ENCODE measurements around the gene BABAM2.

BABAM2 gene

DNA sequence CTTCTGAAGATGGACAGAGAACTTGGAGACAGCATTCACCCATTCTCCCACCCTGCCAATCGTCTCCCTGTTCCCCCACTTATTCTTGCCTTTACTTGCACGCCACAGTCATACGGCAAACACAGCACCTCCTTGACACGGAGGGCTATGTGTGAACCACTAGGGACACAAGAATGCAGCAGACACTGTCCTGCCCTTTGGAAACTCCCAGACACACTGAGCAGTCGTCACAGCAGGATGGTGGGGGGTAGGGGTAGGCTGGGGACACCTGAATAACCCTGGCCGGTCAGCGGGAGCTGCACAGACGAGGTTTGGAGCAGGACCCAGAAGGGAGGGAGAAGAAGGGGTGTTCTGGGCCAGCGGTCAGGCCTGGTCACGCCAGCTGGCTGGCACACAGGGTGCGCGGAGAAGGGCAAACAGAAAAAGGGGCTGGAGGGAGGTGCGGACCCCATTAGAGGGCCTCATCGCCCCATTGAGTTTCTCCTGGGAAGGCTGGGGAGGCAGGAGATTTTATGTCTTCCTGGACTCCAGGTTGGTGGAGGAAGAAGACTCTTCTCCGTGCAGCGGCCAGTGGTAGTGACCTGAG lies 462.2 kb downstream of the BABAM2 start:
- no peaks in the 10 kb centered on the region for H3K9me3 ChIP-seq (ENCODE audit: severe bottlenecking)
- no peaks in the 10 kb centered on the region for H3K36me3 ChIP-seq
- no peak for TF ChIP-seq CTCF (IDR thresholded peaks at IDR 0.05; ENCODE audit: low read depth, low read length)
- H3K27me3 ChIP-seq (ENCODE audit: insufficient read depth, low read depth, severe bottlenecking), result no peaks in the 10 kb centered on the region
- no peak overlapping the region for H3K27ac ChIP-seq
- no peak overlapping the region for H3K4me3 ChIP-seq (ENCODE audit: low read depth, low read length)
- DNase-seq, result no peak

- no peaks in the 10 kb centered on the region for H3K9me3 ChIP-seq (ENCODE audit: severe bottlenecking)
- no peaks in the 10 kb centered on the region for H3K36me3 ChIP-seq
- no peak overlapping the region for H3K4me3 ChIP-seq (ENCODE audit: low read depth, low read length)
- no peak overlapping the region for H3K27ac ChIP-seq
- DNase-seq, result no peak
- TF ChIP-seq CTCF (IDR thresholded peaks at IDR 0.05; ENCODE audit: low read depth, low read length), result no peak
- H3K27me3 ChIP-seq (ENCODE audit: insufficient read depth, low read depth, severe bottlenecking), result no peaks in the 10 kb centered on the region
Observed at GRCh38 chr2:28354920-28355520, 464.5 kb downstream of the BABAM2 start.

GRCh38 chr2:28355521-28356094 lies 465.1 kb downstream of the BABAM2 start:
- no peak for DNase-seq
- Histone ChIP-seq H3K9me3 (ENCODE audit: severe bottlenecking) (no peaks in the 10 kb centered on the region), H3K36me3 (no peaks in the 10 kb centered on the region), H3K4me3 (ENCODE audit: low read depth, low read length) (no peak overlapping the region), H3K27me3 (ENCODE audit: insufficient read depth, low read depth, severe bottlenecking) (no peaks in the 10 kb centered on the region), H3K27ac (no peak overlapping the region)
- TF ChIP-seq CTCF (IDR thresholded peaks at IDR 0.05; ENCODE audit: low read depth, low read length), result no peak

GRCh38 chr2:28356095-28356911 lies 465.8 kb downstream of the BABAM2 start:
- Histone ChIP-seq H3K36me3 (no peaks in the 10 kb centered on the region), H3K27me3 (ENCODE audit: insufficient read depth, low read depth, severe bottlenecking) (no peaks in the 10 kb centered on the region), H3K4me3 (ENCODE audit: low read depth, low read length) (no peak overlapping the region), H3K27ac (no peak overlapping the region), H3K9me3 (ENCODE audit: severe bottlenecking) (no peaks in the 10 kb centered on the region)
- DNase-seq, result no peak
- no peak for TF ChIP-seq CTCF (IDR thresholded peaks at IDR 0.05; ENCODE audit: low read depth, low read length)

- Histone ChIP-seq H3K4me3 (ENCODE audit: low read depth, low read length) (no peak overlapping the region), H3K36me3 (no peaks in the 10 kb centered on the region), H3K27me3 (ENCODE audit: insufficient read depth, low read depth, severe bottlenecking) (no peaks in the 10 kb centered on the region), H3K9me3 (ENCODE audit: severe bottlenecking) (no peaks in the 10 kb centered on the region), H3K27ac (no peak overlapping the region)
- no peak for DNase-seq
- TF ChIP-seq CTCF (IDR thresholded peaks at IDR 0.05; ENCODE audit: low read depth, low read length), result no peak
Observed at GRCh38 chr2:28357055-28357454, 466.5 kb downstream of the BABAM2 start.

All from WERI-Rb-1 (cell line).